ENCODE measurements around the gene DENND1B.
"Not testable (repeated sequence)": the region's sequence is repeated elsewhere in the genome, so short reads cannot be mapped to it uniquely, and the experiment has no call there.

The DENND1B gene

GRCh38 chr1:197620714-197621163, 154.5 kb downstream of the DENND1B start:
- DNase-seq, result no peak

GRCh38 chr1:197619008-197619640, 156.2 kb downstream of the DENND1B start:
- no peak for DNase-seq

- no peak for DNase-seq
Measured at GRCh38 chr1:197618061-197618460, 157.2 kb downstream of the DENND1B start.

GRCh38 chr1:197615693-197616011, 159.6 kb downstream of the DENND1B start:
- no peak for DNase-seq

- DNase-seq, result peak; percentile 39
Measured at GRCh38 chr1:197614916-197615692, 160.2 kb downstream of the DENND1B start.

GRCh38 chr1:197606168-197606845, 169.0 kb downstream of the DENND1B start:
- DNase-seq, result no peak

- DNase-seq, result no peak
Measured at GRCh38 chr1:197604302-197604701, 171.0 kb downstream of the DENND1B start.

GRCh38 chr1:197600751-197601150, 174.5 kb downstream of the DENND1B start:
- no peak for DNase-seq

- no peak for DNase-seq
Measured at GRCh38 chr1:197599789-197600188, 175.5 kb downstream of the DENND1B start.

DNA sequence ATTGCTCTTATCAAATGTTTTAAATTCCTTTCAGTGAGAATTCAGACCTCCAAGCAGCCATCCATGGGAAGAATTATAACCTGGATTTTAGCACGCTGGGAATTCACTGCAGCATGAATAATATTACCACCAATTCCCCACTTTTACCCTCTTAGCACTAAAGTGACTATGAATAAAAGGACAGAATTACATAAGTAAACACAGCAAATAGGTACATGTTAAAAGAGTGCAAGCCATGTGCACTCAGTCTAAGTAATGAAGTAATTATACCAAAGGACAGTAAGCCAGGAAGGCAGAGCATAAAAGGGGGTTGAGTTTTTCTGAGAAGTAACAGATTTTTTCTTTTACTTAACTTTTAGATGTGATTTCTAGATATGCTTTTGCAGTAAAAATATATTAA, 176.3 kb downstream of the DENND1B start:
- no peak for DNase-seq

DNA sequence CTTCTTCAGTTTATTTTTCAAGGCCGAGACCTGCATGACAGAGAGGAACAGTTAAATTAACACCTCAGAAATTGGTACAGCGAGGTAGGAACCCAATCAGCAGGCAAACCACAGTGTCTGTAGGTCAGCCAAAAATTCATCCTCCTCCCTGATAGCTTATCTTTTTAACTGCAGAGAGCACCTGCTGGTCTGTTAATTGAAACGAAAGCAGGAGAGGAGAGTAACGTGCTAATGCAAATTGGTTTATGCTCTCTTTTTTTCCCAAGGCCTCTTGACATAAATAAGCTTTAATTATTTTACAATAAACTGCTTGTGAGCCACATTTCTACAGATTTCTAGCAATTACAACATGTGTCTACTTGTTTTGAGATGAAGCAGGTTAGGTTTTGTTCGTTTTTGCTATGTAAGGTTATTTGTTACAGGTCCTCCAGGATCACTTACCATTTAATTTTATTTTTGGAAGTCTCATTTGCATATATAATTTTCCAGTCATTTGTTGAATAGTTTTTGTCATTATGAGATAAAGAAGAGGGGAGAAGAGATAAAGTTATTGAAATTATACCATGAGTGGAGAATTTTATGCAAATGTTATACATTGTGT, 179.9 kb downstream of the DENND1B start:
- DNase-seq, result no peak

- no peak for DNase-seq
Measured at GRCh38 chr1:197590687-197591086, 184.6 kb downstream of the DENND1B start.

DNA sequence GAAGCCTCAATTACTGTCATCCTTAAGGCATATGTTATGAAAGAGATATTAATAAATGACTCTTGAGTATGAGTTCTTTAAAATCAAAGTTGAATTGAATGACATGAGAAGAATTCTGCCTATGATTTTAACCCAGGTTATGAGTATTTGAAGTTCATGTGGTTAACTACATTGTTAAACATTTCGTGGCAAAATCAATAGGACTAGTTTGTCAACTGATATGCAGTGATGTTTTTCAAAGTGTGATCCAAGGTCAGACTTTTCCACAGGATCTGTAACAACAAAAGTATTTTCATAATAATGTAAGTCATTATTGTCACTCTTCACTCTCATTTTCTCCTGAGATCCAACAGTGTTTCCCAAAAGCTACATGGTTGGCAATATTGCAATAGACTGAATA, 189.5 kb downstream of the DENND1B start:
- no peak for DNase-seq

GRCh38 chr1:197577580-197577979, 197.7 kb downstream of the DENND1B start:
- DNase-seq, result no peak

- not testable (repeated sequence) for DNase-seq
Measured at GRCh38 chr1:197575531-197575930, 199.7 kb downstream of the DENND1B start.

GRCh38 chr1:197572169-197572568, 203.1 kb downstream of the DENND1B start:
- DNase-seq, result no peak

- DNase-seq, result no peak
Measured at GRCh38 chr1:197567442-197567841, 207.8 kb downstream of the DENND1B start.

DNA sequence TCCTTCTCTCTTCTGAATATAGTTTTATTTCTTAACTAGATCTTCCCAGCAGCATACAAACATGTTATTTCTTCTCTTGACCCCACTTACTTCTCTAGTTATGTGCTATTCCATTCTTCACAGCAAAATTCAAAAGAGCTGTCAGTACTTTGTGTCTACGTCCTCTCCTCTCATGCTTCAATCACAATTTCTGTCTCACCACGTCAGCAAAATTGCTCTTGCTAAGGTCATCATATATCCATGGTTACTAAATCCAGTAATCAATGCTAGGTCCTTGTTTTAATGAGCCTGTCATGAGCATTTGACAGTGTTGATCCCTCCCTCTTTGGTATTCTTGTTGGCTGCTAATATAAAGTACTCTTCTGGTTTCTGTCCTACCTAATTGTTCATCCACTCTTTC, 214.2 kb downstream of the DENND1B start:
- DNase-seq, result no peak

- DNase-seq, result no peak
Measured at GRCh38 chr1:197559655-197560054, 215.6 kb downstream of the DENND1B start.

DNA sequence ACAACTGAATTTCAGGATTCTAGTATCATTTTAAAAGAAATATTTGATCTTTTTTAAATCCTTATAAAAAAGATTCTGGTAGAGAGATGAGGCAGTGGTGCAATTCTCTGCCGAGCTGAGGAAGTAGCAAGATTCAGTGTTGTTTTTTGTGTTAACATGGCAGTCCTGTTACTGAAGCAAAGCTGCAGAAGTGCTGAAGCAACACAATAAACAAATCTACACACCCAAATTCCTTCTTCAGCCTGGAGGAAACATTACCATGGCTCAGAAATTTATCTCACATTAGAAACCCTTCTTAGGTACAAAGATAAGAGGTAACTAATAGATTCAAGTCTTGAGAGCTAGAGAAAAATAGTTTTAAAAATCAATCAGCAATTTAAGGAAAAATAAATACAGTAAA, 216.0 kb downstream of the DENND1B start:
- no peak for DNase-seq

GRCh38 chr1:197557302-197557701, 218.0 kb downstream of the DENND1B start:
- no peak for DNase-seq

GRCh38 chr1:197553281-197553680, 222.0 kb downstream of the DENND1B start:
- DNase-seq, result no peak

DNA sequence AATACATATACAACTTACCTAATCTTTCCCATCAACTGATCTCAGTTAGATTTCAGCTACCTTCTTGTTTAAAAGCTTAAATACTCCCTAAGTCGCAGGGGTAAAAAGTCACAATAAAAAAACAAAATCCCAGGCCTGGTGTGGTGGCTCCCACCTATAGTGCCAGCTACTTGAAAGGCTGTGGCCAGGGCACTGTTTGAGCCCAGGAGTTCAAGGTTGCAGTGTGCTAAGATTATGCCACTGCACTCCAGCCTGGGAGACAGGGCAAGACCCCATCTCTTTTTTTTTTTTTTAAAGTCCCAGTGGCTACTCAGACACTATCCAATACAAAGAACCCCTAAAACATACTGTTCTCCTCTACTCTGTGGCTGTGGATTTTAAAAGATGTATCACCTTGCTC, 228.3 kb downstream of the DENND1B start:
- DNase-seq, result no peak

DNA sequence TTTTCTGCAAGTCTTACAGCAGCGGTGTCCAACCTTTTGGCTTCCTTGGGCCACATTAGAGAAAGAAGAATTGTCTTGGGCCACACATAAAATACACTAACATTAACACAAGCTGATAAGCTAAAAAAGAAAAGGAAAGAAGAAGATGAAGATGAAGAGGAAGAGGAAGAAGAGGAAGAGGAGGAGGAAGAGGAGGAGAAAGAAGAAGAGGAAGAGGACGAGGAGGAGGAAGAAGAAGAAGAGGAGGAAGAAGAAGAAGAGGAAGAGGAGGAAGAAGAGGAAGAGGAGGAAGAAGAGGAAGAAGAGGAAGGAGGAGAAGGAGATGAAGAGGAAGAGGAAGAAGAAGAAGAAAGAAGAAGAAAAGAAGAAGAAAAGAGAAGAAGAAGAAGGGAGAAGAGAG, 230.7 kb downstream of the DENND1B start:
- no peak for DNase-seq

All from CD4-positive, alpha-beta T cell treated with Interleukin-17A for 4 hours (primary cell).